GM10847 (cell line): ENCODE measurements around the gene ST6GALNAC2.

Source experiments
- POLR2A ChIP-seq: IDR thresholded peaks from 2 replicates; pipeline ENCODE4 v1.6.1; 2011; ENCODE audit not compliant: insufficient read length; ENCODE audit errors: extremely low read depth

ST6GALNAC2 gene

GRCh38 chr17:76585649-76586593, at the start of gene ST6GALNAC2:
Gene ST6GALNAC2, minus strand, starts transcription at chr17:76585860. Its CDS starts 52 bp downstream, at chr17:76585808.
- no peak for TF ChIP-seq POLR2A

GRCh38 chr17:76635039-76635438, 49.4 kb upstream of the ST6GALNAC2 start:
- TF ChIP-seq POLR2A, result no peak

GRCh38 chr17:76633628-76634328, 48.1 kb upstream of the ST6GALNAC2 start:
- TF ChIP-seq POLR2A, result no peak

- TF ChIP-seq POLR2A, result no peak
These were observed 46.3 kb upstream of the ST6GALNAC2 start for GRCh38 chr17:76631821-76632565.

DNA sequence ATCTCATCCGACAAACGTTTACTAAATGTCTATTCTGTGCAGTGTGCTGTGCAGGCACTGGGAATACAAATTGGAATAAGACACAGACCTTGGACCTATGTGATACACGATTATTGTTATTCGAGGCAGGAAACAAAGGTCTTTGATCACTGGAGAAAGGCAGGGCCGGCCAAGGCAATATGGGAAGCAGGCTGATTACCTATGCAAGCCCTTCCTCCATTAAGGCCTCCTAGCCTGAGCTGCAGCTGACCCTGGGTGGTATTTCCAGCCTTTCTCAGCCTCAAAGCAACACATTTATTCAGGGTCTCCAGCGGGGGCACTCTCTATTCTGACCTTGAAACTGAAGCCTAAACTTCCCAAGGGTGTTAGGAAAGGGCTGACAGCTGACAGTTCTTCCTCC, 44.5 kb upstream of the ST6GALNAC2 start:
- TF ChIP-seq POLR2A, result no peak

GRCh38 chr17:76627510-76627909, 41.9 kb upstream of the ST6GALNAC2 start:
- TF ChIP-seq POLR2A, result no peak

- no peak for TF ChIP-seq POLR2A
These were observed 40.8 kb upstream of the ST6GALNAC2 start for GRCh38 chr17:76626442-76626841.

- no peak for TF ChIP-seq POLR2A
These were observed 39.8 kb upstream of the ST6GALNAC2 start for GRCh38 chr17:76625496-76625895.

- TF ChIP-seq POLR2A, result no peak
These were observed 37.8 kb upstream of the ST6GALNAC2 start for GRCh38 chr17:76623271-76624146.

GRCh38 chr17:76617838-76618237, 32.2 kb upstream of the ST6GALNAC2 start:
- no peak for TF ChIP-seq POLR2A

GRCh38 chr17:76614912-76615617, 29.4 kb upstream of the ST6GALNAC2 start:
- TF ChIP-seq POLR2A, result no peak

DNA sequence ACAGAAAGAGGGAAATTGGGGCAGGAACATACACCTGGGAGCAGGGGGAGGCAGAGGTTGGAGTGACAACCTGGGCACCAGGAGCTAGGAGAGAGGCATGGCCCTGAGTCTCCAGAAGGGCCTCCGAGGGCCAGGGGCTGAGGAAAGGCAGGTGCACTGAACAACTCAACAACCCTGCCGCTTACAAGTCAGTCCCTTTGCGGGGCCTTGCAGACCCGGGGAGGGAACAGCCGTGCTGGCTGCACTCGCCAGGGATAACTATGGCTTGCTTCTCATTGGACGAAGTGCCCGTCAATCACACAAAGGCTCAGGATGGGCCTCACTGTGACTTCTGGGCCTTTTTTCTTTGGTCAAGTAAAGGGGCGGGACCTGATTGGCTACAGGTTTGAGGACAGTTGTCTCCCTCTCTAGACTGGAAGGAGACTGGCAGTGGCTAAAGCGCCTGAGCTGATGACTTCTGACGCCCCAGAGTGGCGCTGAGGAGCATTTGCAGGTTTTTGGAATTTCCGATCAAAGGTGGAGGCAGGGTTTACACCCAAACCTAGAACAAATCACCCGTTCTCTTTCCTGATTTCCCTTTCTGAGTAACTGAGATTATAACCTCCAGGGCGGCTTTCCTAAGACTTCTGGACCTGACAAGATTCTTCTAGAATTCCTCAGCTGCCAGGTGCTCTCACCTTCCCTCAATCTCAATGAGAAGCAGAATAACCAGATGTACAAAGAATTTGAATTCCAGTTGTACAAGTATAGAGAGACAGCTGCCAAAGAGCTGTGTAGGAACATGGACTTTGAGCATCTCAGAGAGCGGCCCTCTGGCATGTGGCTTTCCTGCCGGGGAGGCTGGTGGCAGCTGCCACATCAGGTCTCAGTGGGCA, 27.6 kb upstream of the ST6GALNAC2 start:
- TF ChIP-seq POLR2A, result no peak

DNA sequence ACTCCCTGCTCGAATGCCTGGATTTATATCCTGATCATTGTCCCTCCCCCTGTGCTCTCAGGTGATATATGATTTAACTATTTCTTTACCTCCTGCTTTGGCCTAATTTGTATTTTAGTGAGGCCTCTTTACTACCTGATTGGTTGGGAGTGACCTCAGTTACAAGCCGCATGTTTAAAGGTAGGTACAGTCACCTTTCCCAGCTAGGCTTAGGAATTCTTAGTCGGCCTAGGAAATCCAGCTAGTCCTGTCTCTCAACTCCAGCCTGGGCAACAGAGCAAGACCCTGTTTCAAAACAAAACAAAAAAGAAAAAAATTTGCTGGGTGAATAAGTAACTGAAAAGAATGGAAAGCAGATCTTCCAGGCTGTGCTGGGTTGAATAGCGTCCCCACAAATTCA, 26.8 kb upstream of the ST6GALNAC2 start:
- TF ChIP-seq POLR2A, result no peak
